Peyer's patch (tissue), 4 donors: ENCODE results near the gene ADH6. TPM values are rescaled to one million over a fixed set of nuclear protein-coding genes. Genes with fewer than 3 reads are reported as not detected.

Experiments
- DNase-seq, 3 donors: peaks; one replicate each; pipeline ENCODE4 v3.0.0-alpha.2; 2017 to 2019
- H3K27ac ChIP-seq, 4 donors: fragments of 200-600 bp; sonication (generic); one replicate each; pipeline ENCODE4 v1.5.1; 2016 to 2019
- H3K27me3 ChIP-seq, 2 donors: fragments of 200-600 bp; sonication (generic); one replicate each; pipeline ENCODE4 v1.5.1; 2019
- H3K36me3 ChIP-seq, 3 donors: fragments of 200-600 bp; sonication (generic); one replicate each; pipeline ENCODE4 v1.5.1; 2016 to 2019
- H3K4me1 ChIP-seq, 4 donors: fragments of 200-600 bp; sonication (generic); one replicate each; pipeline ENCODE4 v1.5.1; 2016 to 2019
- H3K4me3 ChIP-seq, 4 donors: fragments of 200-600 bp; sonication (generic); 1 replicate in 3 of 4; 2 replicates in 1 of 4; pipeline ENCODE4 v1.5.1; 2016 to 2019; ENCODE audit warnings: mild to moderate bottlenecking in 1 of 4
- H3K9me3 ChIP-seq, 4 donors: fragments of 200-600 bp; sonication (generic); one replicate each; pipeline ENCODE4 v1.5.1; 2016 to 2019; ENCODE audit warnings: mild to moderate bottlenecking in 1 of 4
- POLR2A ChIP-seq, 2 donors: fragments of 450-650 bp; IDR thresholded peaks; one replicate each; pipeline ENCODE4 v1.5.1; 2017; ENCODE audit warnings: antibody characterized with exemption in 2 of 2, mild to moderate bottlenecking in 2 of 2, moderate library complexity in 2 of 2
- total RNA-seq, 4 donors: library from RNA; depleted of rRNA; stranded (reverse); fragments of >200 nt; gene quantifications; one replicate each; pipeline ENCODE4 v1.1.0, GENCODE V29; 2016
- TF ChIP-seq, protein P1 (sequence below), 6 experiments: fragments of 450-650 bp in 4 of 6; fragments of 200-600 bp in 2 of 6; sonication (generic) in 1 of 6; IDR thresholded peaks; one replicate each; pipeline ENCODE4 v1.5.1; 2017 to 2019; ENCODE audit warnings: antibody characterized with exemption in 6 of 6, mild to moderate bottlenecking in 3 of 6, moderate library complexity in 1 of 6

The ADH6 gene
- total RNA-seq, 4 donors from 2014 or later: 11.6 to 47.1 (median 37.7) TPM

DNA sequence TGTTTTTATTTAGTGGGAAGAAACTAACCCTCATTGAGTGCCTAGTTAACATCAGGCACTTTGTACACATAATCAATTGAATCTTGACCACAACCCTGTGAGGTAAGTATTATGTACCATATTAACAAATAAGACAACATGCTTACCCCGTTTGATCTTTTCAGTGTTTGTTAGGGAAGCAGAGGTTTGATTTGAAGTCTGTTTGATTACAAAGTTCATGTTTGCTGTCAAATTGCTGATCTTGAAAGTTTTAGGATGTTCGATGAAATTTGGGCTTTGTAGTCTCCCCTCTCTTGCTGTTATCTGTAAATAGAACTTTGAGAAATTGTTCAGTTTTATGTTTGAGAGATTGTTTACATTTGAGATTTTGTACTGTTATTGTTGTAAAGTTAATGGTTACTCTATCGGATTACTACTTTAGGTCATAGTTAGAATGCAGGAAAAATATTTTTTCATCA lies 61.5 kb downstream of the ADH6 start:
- no peaks in the 10 kb centered on the region for H3K27me3 ChIP-seq
- no peak overlapping the region for H3K4me3 ChIP-seq
- DNase-seq: no peak
- H3K9me3 ChIP-seq: no peaks in the 10 kb centered on the region
- no peaks in the 10 kb centered on the region for H3K36me3 ChIP-seq
- TF ChIP-seq, protein P1, sequence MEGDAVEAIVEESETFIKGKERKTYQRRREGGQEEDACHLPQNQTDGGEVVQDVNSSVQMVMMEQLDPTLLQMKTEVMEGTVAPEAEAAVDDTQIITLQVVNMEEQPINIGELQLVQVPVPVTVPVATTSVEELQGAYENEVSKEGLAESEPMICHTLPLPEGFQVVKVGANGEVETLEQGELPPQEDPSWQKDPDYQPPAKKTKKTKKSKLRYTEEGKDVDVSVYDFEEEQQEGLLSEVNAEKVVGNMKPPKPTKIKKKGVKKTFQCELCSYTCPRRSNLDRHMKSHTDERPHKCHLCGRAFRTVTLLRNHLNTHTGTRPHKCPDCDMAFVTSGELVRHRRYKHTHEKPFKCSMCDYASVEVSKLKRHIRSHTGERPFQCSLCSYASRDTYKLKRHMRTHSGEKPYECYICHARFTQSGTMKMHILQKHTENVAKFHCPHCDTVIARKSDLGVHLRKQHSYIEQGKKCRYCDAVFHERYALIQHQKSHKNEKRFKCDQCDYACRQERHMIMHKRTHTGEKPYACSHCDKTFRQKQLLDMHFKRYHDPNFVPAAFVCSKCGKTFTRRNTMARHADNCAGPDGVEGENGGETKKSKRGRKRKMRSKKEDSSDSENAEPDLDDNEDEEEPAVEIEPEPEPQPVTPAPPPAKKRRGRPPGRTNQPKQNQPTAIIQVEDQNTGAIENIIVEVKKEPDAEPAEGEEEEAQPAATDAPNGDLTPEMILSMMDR (IDR thresholded peaks at IDR 0.05): no peak
- no peak for TF ChIP-seq POLR2A (IDR thresholded peaks at IDR 0.05)
- no peak overlapping the region for H3K27ac ChIP-seq
- H3K4me1 ChIP-seq: no peaks in the 10 kb centered on the region

DNA sequence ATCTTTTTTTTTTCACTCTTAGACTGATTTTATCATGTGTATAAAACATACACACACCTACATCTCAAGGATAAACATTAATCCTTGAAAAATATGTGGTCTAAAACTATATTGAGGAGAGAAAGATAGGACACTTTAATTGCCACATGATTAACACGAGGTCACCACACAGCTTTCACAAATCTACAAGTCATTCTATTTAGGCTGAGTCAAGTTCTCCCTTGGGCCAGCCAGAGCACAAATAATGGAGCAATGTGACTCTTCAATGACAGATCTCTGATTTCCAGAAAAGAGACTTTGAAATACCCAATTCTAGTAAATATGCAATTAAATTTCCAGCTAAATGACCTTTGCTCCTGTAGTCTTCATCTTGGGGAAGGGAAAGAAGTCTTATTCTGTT lies 62.1 kb downstream of the ADH6 start:
- H3K36me3 ChIP-seq: no peaks in the 10 kb centered on the region
- H3K27ac ChIP-seq: no peak overlapping the region
- no peaks in the 10 kb centered on the region for H3K9me3 ChIP-seq
- H3K4me3 ChIP-seq: no peak overlapping the region
- H3K4me1 ChIP-seq: no peaks in the 10 kb centered on the region
- TF ChIP-seq, protein P1 (IDR thresholded peaks at IDR 0.05): no peak
- no peak for TF ChIP-seq POLR2A (IDR thresholded peaks at IDR 0.05)
- no peaks in the 10 kb centered on the region for H3K27me3 ChIP-seq
- DNase-seq: no peak

DNA sequence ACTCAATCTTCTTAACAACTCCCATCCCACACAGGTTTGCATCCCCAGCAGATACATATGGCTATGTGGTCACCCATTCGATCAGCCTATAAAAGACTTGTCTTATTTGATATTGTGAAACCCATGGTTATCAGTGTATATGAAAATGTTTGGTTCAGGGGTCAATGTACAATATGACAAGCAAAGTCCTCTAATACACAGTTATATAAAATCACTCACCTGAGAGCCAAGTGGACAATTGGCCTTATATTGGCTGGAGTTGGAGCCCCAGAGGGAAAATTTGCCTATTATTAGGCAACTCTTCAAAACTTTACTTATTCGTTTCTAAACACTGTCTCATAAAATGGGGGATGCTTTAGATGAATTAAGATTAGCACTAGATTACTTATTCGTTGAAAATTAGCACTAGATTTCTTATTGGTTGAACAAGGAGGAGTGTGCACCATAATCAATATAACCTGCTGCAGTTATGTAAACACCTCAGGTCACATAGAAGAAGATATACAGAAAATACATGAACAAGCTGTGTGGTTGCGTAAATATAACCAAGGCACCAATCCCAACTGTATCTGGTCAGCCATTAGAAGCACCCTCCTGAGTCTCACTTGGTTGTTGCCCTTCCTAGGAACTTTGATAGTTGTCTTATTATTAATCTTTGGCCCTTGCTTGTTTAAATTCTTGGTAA lies 64.2 kb downstream of the ADH6 start:
- Histone ChIP-seq H3K36me3 (no peaks in the 10 kb centered on the region), H3K4me1 (peaks cover 0 to 4% (median 0%) of the 10 kb centered on the region in 4 donors), H3K4me3 (no peak overlapping the region), H3K27ac (peak overlapping the region in 1 of 4 donors; percentile 1), H3K9me3 (no peaks in the 10 kb centered on the region), H3K27me3 (no peaks in the 10 kb centered on the region)
- TF ChIP-seq POLR2A (IDR thresholded peaks at IDR 0.05): no peak
- TF ChIP-seq, protein P1 (IDR thresholded peaks at IDR 0.05): no peak
- DNase-seq: no peak

Other genes with a start within 250 kb of the ADH6 start
- 10 to 100 TPM; 28.9 to 35.4 (median 32.5) TPM for gene METAP1, start 223.5 kb downstream of the ADH6 start, total RNA-seq
- gene ADH5, start 130.5 kb downstream of the ADH6 start, total RNA-seq: 10 to 100 TPM; 61.1 to 80.3 (median 73.5) TPM
- 1 to 10 TPM in 2 of 4 donors, not detected in 2; 1.6 to 4.1 TPM for gene ADH4, start 74.9 kb downstream of the ADH6 start, total RNA-seq
- gene ADH1A, start 71.7 kb upstream of the ADH6 start, total RNA-seq: not detected
- gene ADH1B, start 102.2 kb upstream of the ADH6 start, total RNA-seq: 100 to 1,000 TPM in 2 of 4 donors, 10 to 100 TPM in 2; 72.0 to 367 (median 194) TPM
- 100 to 1,000 TPM in 1 of 4 donors, 10 to 100 TPM in 3; 62.7 to 129 (median 87.7) TPM for gene ADH1C, start 133.5 kb upstream of the ADH6 start, total RNA-seq
- gene ADH7, start 216.1 kb upstream of the ADH6 start, total RNA-seq: not detected